HG03196 (cell line): ENCODE data around the gene SORL1.
A peak's percentile ranks its signal among the peaks of the same experiment; 100 is the strongest.
"Not testable (repeated sequence)": the region's sequence is repeated elsewhere in the genome, so short reads cannot be mapped to it uniquely, and the experiment has no call there.

Experiments
- ATAC-seq: cut with Tn5 transposase; IDR thresholded peaks from one replicate; pipeline ENCODE4 v1.9.1; 2021; ENCODE audit not compliant: unreplicated experiment

Gene SORL1

DNA sequence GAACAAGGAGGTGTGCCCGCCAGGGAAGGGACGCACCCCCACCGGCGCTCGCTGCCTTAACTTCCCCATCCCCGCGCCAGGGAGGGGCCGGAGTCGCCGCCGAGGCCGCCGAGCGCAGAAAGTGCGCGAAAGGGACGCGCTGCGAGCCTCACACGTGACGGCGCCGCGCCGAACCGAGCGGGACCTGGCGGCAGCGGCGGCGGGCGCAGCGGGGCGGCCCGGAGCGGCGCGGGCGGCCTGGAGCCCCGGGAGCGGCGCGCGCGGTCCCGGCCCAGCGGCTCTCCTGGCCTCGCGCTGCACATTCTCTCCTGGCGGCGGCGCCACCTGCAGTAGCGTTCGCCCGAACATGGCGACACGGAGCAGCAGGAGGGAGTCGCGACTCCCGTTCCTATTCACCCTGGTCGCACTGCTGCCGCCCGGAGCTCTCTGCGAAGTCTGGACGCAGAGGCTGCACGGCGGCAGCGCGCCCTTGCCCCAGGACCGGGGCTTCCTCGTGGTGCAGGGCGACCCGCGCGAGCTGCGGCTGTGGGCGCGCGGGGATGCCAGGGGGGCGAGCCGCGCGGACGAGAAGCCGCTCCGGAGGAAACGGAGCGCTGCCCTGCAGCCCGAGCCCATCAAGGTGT lies at the start of gene SORL1:
Gene SORL1 (plus strand): TSS at position 329 of the 623 bp plus-strand sequence. CDS start 18 bp downstream, at position 347.
- peak; percentile 51 for ATAC-seq

DNA sequence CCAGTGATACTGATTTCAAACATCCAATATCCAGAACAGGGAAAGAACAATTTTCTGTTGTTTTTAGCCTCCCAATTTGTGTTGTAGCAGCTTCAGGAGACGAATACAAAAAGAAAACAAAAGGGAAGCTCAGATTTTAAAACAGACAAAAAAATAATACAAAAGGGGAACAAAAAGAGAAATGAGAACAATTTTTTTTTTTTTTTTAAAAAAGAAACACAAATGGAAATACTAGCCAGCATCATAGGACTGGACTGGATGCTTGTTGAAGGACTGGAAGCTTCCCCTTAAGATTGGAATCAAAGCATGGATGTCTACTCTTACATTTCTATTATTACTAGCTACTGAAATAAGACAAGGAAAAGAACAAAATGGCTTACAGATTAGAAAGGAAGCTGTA lies 46.5 kb upstream of the SORL1 start:
- no peak for ATAC-seq

GRCh38 chr11:121406291-121406690 lies 45.8 kb upstream of the SORL1 start:
- ATAC-seq: no peak

DNA sequence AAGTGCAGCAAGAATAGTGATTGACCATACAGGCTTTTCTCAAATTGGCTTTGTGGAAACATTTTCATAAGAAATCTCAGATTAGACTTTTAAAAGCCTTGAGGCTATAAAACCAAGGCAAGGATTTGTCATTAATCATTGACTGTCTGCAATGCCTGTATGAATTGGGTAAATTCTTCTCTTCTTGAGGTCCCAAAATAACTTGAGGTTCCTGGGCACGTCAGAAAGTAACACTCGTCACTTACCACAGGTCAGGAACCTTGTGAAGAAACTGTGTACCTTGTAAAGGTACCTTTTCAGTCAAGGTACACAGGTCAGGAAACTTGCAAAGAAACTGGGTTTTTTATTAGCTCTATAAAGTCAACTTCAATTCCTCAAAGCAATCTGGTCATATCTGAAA lies 43.3 kb upstream of the SORL1 start:
- no peak for ATAC-seq

DNA sequence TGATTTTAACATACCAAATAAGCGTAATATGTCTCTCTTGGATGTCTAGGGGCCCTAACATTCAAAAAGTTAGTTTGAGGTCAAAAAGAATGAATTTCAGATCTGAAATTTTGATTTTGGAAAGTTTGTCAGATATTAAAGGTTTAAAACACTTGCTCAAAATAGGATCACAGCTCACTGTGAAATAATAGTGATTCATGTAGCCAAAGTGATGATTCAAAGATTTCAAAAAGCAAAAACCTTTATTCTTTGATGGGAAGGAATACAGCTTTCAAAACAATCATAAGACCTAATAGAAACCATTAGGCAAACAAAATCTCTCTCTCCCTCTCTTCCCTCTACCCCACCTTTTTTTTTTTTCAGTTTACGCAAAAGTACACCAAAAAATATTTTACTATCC lies 42.1 kb upstream of the SORL1 start:
- ATAC-seq: not testable (repeated sequence)

GRCh38 chr11:121411330-121411729 lies 40.8 kb upstream of the SORL1 start:
- not testable (repeated sequence) for ATAC-seq

DNA sequence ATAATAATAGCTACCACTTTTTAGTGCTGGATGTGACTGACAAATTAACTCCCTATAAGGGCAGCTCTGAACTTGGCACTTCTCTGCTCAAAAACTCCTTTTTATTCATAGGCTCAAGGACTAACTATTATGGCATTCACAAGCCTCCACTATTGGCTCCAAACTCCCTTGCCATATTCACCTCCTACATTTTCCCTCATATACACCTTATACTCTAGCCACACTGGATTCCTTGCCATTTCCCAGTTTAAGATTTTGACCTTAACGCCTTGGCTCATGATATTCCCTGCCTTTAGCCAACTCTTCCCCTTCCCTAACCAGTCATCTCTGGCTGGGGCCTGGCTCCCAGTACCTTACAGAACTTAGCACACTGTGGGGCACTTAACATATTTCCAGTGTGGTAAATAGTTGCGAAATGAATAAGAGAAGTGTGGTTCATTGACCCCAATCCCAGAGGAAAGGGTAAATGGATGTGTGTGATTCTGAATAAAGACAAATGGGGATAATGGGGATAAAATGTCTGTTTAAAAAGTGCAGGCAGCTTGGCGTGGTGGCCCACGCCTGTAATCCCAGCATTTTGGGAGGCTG lies 40.0 kb upstream of the SORL1 start:
- ATAC-seq: no peak

DNA sequence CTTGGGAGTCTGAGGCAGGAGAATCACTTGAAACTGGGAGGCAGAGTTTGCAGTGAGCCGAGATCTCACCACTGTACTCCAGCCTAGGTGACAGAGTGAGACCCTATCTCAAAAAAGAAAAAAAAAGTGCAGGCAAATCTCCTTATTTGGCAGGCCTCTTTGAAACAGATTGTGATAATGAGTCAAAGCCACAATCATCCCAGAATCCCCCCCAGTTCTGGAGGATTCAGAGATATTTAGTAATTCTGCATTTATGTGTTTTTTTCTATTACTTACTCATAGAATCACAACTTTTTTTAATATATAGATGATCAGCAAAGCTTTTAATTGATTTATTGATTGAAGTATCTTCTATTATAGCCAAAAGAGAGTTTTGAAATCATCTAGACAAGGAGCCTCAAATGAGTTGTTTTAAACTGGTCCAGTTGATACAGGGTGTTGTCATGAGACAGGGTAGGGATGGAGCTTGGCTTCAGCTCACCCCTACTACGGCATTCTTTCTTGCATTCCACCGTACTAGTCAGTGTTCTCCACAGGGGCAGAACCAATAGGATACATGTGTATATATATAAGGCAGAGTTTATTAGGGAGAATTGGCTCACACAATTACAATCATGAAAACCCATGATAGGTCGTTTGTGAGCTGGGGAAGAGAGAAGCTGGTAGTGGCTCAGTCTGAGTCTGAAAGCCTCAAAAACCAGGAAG lies 39.3 kb upstream of the SORL1 start:
- ATAC-seq: no peak

- no peak for ATAC-seq
These were observed 37.8 kb upstream of the SORL1 start for GRCh38 chr11:121414141-121414913.

DNA sequence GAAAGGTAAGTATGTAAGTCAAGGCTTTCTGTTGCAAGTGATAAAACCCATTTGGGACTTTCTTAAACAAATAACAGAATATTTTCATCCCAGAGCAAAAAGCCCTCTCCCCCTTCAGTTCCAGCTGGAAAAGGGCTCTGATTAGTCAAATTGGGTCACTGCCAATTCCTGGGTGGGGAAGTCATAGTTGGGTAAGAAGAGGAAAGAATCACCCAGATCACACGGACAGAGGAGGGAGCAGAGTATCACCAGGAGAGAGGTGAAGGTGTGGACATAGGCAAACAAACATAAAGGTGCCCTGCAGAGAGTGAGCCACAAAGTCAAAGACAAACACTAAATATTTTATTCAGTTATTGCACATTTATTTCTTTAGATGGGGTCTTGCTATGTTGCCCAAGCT lies 36.3 kb upstream of the SORL1 start:
- no peak for ATAC-seq

DNA sequence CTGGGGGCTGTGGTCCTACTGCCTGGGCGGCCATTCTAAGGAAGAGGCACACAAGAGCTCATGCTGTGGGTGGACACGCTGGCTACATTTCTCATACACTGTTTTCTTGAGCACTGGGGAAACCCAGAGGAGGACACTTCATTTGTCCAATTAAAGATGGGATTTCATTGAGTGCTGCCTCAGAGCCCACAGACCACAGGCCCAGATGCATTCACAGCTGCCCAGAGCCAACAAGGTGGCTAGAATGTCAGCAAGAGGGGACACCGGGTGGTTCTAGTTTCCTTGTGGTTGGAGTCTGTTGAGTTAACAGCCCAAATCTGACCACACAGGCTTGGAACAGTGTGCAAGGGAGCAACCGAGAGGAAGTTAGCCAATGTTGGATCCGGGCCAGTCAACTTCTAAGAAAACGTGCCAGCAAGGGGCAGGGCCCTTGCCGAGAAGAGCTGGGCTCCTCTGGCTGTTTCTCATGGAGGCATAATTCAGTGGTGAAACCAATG lies 35.0 kb upstream of the SORL1 start:
- ATAC-seq: peak; percentile 66

DNA sequence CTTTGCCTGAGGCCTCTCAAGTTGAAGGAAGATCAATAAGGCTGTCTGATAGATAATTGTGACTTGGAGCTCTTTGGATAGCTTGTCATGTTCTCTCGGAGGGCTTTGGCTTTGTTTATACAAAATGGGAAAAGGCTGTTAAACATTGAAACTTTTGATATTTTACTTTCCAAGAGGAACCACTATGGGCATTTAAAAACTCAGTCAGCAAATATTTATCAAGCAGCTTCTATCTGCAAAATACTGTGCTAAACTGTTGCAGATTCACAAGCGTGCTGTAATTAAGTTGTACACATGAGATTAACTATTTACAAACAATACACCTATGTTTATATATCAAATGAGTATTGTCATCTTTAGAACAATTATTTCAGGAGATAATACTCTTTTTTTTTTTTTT lies 34.5 kb upstream of the SORL1 start:
- no peak for ATAC-seq

- ATAC-seq: no peak
These were observed 33.4 kb upstream of the SORL1 start for GRCh38 chr11:121418625-121419114.

- ATAC-seq: no peak
These were observed 32.3 kb upstream of the SORL1 start for GRCh38 chr11:121419836-121420235.

- no peak for ATAC-seq
These were observed 31.7 kb upstream of the SORL1 start for GRCh38 chr11:121420398-121420797.

GRCh38 chr11:121421149-121421901 lies 30.8 kb upstream of the SORL1 start:
- ATAC-seq: no peak

DNA sequence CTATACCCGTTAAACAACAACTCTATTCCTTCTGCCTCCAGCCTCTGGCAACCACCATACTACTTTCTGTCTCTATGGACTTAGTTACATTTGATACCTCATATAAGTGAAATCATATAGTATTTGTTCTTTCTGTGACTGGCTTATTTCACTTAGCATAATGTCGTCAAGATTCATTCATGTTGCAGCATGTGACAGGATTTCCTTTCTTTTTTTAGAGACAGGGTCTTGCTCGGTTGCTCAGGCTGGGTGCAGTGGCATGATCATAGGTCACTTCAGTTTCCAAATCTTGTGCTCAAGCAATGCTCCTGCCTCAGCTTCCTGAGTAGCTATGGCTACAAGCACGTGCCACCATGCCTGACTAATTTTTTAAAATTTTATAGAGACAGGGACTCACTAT lies 29.4 kb upstream of the SORL1 start:
- peak; percentile 41 for ATAC-seq

- ATAC-seq: no peak
These were observed 26.3 kb upstream of the SORL1 start for GRCh38 chr11:121425828-121426227.

- ATAC-seq: no peak
These were observed 25.4 kb upstream of the SORL1 start for GRCh38 chr11:121426476-121427399.

DNA sequence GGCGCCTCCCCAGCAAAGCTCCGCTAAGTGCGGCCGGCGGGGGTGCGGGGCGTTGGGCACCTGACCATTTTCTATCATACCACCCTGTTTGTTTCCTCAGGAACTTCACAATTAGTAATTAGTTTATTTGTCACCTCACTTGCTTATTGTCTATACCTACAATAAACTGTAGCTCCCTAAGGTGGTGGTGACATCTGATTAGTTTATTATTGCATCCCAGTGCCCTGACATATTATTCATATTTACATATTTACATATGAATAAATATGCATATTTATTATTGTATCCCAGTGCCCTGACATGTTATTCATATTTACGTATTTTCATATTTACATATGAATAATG lies 24.7 kb upstream of the SORL1 start:
- ATAC-seq: no peak
